HG03460 (cell line): Measurements from ENCODE around the gene NRP2.

ENCODE experiments used
- ATAC-seq: cut with Tn5 transposase; IDR thresholded peaks from one replicate; pipeline ENCODE4 v1.9.1; 2021; ENCODE audit not compliant: unreplicated experiment

Gene NRP2

GRCh38 chr2:205752296-205752820 lies 70.1 kb downstream of the NRP2 start:
- no peak for ATAC-seq

DNA sequence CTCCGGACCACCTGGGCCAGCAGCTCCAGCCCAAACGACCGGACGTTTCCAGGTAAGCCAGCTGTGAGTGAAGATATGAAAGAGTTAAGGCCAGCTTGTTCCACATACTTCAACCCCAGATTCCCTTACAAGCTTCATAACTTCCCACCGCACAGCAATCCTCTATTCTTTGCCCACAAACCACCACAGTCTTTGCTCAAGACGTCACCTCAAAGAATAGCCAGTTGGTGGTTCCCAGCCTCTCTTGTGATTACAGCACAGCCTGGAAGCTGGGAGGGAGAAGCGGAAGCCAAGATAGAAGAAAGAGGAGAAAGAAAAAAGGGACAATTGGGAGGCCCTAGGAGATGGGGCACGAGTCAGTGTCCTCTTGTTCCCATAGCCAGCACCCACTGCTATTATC lies 70.6 kb downstream of the NRP2 start:
- ATAC-seq = no peak

GRCh38 chr2:205754285-205754923 lies 72.1 kb downstream of the NRP2 start:
- no peak for ATAC-seq

DNA sequence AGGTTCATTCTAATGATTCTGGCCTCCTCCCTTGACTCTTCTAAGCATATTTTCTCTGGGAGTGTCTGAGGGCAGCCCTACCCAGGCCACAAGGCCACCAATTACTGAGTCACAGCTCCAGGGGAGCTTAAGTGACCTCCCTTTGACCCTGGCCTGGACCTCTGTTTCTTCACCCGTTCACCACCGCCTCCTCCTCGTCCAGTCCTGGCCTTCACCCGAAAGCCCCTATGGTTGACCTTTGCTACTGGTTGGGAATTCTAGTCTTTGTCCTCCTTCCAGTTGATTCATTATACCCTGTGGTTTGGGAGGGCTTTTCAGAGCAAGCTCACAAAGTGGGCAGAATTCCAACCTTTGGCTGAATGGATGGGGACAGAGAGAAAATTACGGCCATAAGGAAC lies 72.6 kb downstream of the NRP2 start:
- no peak for ATAC-seq

DNA sequence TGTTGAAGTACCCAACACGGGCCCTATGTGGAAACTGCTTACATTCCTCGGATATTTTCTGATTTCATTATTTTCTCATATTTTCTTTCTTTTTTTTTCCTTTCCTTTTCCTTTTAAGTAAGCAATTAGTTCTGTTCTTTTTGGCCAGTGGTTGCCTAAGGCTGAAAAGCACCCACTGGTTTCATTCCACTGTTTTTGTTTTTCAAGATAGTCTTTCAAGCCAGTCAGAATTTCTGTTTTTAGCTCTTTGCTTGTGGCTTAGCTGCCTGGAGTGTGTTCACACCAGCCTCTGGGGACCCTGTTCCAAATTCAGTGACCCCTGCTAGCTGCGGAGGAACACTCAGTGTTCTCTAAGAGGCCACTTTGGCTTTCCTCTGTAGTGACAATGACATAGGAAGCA lies 73.6 kb downstream of the NRP2 start:
- no peak for ATAC-seq

DNA sequence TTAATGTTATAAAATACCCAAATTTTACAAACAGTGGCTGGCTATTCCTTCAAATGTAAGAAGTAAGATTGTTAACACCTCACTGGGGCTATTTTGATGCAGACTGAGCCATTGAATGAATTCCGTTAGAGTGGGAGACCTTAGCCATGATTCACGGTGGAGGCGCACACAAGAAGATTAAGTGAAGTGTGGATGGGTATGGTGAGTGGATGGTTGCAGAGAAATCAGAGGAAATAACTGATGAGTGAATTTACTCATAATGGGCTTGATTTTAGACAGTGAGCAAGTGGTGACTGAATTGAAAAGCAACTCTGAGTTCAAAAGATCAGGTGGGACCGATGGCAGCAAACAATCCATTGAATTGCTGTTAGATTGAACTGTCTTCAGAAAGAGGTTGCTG lies 75.0 kb downstream of the NRP2 start:
- no peak for ATAC-seq

DNA sequence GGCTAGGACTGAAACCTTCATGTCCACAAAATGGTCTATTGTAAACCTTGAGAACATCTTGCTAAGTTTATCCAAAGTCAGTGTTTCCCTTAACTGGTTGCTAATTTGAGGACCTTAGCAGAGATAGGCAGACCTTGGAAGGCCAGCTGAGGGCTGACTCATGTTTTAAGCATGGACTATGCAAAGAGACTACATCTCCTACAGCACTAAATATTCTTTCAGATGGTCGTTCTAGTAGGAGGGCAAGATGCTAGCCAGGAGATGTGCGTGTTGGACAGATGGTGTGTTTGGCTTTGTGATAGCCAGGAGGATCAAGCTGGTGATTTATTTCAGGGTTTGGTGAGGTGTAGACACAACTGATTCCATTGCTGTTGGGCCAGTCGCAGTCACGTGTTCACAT lies 75.8 kb downstream of the NRP2 start:
- ATAC-seq = no peak

GRCh38 chr2:205758500-205758899 lies 76.2 kb downstream of the NRP2 start:
- ATAC-seq = no peak

- ATAC-seq = no peak
Observed at GRCh38 chr2:205759257-205759656, 77.0 kb downstream of the NRP2 start.

DNA sequence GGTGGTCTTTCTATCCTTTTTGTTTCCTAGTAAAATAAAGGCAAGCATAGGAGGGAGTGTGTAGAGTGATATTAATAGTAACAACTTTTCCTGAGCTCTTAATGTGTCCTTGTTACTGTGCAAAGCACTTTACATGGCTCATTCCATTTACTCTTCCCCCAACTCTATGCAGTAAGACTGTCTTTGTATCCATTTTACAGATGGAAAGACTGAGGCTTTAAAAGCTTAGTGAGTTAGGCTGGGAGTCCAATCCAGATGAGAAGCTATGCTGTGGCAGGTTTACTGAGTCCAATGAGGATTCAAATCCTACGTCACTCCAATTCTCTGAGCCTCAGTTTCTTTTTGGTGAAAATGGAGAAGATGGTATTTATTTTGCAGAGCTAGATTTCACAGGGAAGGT lies 77.4 kb downstream of the NRP2 start:
- ATAC-seq = no peak

DNA sequence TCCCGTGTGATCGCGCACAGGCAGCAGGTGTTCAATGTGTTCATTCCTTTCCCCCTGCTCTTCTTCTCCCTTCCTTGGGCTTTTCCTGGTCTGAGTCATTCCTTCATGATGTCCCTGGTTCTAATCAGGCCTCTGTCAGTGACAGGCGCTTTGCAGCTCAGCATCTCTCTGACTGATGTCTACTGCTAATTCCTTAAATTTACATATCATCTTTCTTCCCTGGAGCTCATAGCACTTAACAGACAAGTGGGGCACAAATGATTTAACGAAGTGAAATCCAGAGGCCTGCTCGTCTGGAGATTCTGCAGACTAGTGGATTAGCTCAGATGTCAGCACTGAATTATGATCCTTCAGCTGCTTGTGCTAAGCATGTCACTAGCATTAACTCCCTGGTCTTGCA lies 77.9 kb downstream of the NRP2 start:
- no peak for ATAC-seq

DNA sequence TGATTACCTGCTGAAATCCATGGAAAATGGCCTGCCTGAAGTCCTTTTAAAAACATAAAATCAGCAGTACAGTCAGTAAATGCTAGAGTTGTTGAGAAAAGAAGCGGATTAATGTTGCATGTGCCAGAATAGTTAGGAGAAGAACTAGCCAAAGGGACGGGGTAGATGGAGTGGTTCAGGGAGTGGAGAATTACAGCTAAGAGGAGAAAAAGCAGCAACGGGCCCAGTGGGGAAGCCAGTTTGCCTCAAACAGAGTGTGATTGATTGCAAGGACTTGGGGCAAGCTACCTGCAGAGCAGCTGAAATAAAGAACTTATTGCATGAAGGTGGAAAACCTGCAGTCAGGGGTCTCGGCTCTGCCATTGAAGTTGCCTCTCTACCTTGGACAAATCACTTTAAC lies 79.1 kb downstream of the NRP2 start:
- no peak for ATAC-seq

DNA sequence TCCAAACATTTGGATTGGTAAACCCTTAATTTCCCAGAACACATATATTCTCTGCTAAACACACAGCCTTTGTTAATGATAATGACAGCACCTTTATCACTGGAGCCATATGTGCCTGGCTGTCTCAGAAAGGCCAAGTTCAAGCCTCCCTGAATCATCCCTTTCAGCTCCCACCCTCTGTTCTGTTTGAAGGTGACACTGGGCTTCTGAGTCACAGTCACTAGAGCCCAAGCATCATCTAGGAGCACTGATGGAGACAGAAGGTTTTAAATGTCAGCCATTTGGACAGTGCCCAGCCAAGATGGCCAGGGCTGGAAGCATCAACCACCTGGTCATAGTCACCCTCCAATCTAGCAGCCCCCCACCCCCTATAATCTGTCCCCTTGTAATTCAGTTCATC lies 80.6 kb downstream of the NRP2 start:
- ATAC-seq = no peak

- no peak for ATAC-seq
Observed at GRCh38 chr2:205763708-205764211, 81.5 kb downstream of the NRP2 start.

DNA sequence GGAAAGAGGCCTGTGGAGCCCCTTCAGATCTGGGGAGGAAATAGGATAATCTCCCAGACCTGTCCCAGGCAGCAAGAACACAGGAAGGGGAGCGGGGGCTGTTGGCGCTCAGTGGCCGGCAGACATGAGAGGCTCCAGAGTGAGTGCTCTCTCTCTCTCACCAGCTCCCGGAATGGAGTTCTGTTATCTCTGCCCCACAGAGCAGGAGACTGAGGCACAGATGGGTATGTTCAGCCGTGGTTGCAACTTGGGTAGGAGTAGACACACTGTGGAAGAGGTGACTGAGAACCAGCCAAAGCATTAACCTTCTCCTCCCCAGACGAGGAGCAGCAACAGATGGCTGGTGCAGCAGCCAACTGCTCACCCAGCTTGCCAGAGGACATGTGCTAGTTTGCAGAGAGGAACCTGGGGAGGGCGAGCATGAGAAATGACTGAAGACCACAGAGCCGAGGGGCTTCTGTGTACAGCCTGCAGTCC lies 82.0 kb downstream of the NRP2 start:
- no peak for ATAC-seq

- ATAC-seq = no peak
Observed at GRCh38 chr2:205765151-205765550, 82.8 kb downstream of the NRP2 start.

- ATAC-seq = peak; percentile 52
Observed at GRCh38 chr2:205766779-205767359, 84.6 kb downstream of the NRP2 start.

- no peak for ATAC-seq
Observed at GRCh38 chr2:205767617-205768016, 85.3 kb downstream of the NRP2 start.

GRCh38 chr2:205768341-205768740 lies 86.0 kb downstream of the NRP2 start:
- ATAC-seq = no peak

- no peak for ATAC-seq
Observed at GRCh38 chr2:205768815-205769494, 86.7 kb downstream of the NRP2 start.

- no peak for ATAC-seq
Observed at GRCh38 chr2:205769495-205769850, 87.2 kb downstream of the NRP2 start.

GRCh38 chr2:205769879-205770278 lies 87.6 kb downstream of the NRP2 start:
- no peak for ATAC-seq
